Mammary epithelial cell (primary cell): Measurements from ENCODE around the gene CHCHD10.

ENCODE experiments used
- CTCF ChIP-seq, 2 donors: IDR thresholded peaks in 1 of 2; conservative IDR thresholded peaks in 1 of 2; 2 replicates each; pipeline ENCODE4 v1.5.1; 2011 to 2012; ENCODE audit warnings: inconsistent platforms in 2 of 2, low read length in 2 of 2, mild to moderate bottlenecking in 2 of 2, control low read depth in 1 of 2, low read depth in 1 of 2; ENCODE audit not compliant: insufficient read depth in 1 of 2; ENCODE audit errors: extremely low read depth in 1 of 2
- EZH2 ChIP-seq: IDR thresholded peaks from 2 replicates; pipeline ENCODE4 v1.6.1; 2012; ENCODE audit warnings: low read length, inconsistent platforms, borderline replicate concordance

GRCh38 chr22:23793326-23793725 lies 25.6 kb upstream of the CHCHD10 start:
- no peak for TF ChIP-seq CTCF (conservative IDR thresholded peaks at IDR 0.05 in 1 of 2, IDR thresholded peaks at IDR 0.05 in 1 of 2; ENCODE audit: extremely low read depth in 1 of 2, insufficient read depth in 1 of 2, low read depth in 1 of 2, low read length in 2 of 2)
- TF ChIP-seq EZH2 = no peak
